UCSD-AML1 (cell line): ENCODE data around the gene ZNF557.
A peak's percentile ranks its signal among the peaks of the same experiment; 100 is the strongest.
"Not testable (repeated sequence)": the region's sequence is repeated elsewhere in the genome, so short reads cannot be mapped to it uniquely, and the experiment has no call there.

Source experiments
- DNase-seq: peaks from one replicate; lab custom pipeline; 2025; ENCODE audit not compliant: unreplicated experiment; lab: John Stamatoyannopoulos, UW

ZNF557 gene

GRCh38 chr19:7069042-7069903 is at the start of gene ZNF557:
TSS of gene ZNF557 (plus strand) at chr19:7069703. CDS start at chr19:7075075, 5,372 bp downstream.
- peak; percentile 98 for DNase-seq

DNA sequence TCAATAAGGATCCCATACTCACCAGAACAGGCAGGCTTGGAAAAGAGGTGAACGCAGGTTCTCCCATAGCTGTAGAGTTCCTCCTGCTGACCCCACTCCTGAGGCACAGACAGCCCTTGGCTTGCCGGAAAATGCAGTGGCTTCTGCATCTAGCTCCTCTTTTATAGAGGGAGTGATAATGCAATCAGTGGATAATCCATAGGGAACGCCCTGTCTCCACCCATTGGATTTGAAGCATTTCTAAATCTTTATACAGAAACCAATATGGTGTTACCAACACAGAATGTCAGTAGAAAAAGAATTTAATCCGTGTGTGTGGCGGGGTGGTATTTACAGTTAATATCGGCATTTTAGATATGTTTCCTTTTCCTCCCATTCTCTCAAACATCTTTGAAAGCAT is 48.2 kb upstream of the ZNF557 start, which contains the start of gene MBD3L2B:
TSS of gene MBD3L2B (minus strand) at position 101 of the 400 bp plus-strand sequence. CDS start at position 67, 34 bp downstream.
- DNase-seq = not testable (repeated sequence)

DNA sequence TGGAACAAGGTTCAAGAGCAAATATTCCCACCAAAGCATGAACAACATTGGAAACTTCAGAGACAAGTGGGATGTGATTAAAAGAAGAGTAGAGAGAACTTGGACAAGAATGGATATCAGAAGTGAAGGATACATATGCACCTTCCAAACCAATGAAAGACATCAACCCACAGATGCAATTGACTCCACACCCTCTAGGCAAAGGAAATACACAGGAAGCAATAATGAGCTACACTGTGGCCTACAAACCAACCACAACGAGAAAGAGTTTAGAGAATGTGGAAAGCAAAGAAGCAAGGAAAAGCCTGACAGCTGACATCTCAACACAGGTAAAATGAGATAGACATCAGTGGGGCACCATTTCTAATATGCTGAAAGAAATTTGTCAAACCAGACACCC is 40.7 kb upstream of the ZNF557 start:
- not testable (repeated sequence) for DNase-seq

DNA sequence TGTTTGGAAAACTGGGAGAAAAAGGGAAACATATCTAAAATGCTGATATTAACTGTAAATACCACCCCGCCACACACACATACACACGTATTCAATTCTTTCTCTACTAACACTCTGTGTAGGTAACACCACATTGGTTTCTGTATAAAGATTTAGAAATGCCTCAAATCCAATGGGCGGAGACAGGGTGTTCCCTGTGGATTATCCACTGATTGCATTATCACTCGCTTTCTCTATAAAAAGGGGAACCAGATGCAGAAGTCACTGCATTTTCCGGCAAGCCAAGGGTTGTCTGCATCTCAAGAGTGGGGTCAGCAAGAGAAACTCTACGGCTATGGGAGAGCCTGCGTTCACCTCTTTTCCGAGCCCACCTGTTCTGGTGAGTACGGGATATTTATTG is 39.2 kb upstream of the ZNF557 start, which contains the start of gene MBD3L5:
TSS of gene MBD3L5 (plus strand) at position 301 of the 400 bp plus-strand sequence. CDS start at position 335, 34 bp downstream.
- DNase-seq = not testable (repeated sequence)

GRCh38 chr19:7040079-7040478 is 29.4 kb upstream of the ZNF557 start, which contains the start of gene MBD3L4:
TSS of gene MBD3L4 (minus strand) at chr19:7040179. CDS start at chr19:7040144, 35 bp downstream.
- not testable (repeated sequence) for DNase-seq

DNA sequence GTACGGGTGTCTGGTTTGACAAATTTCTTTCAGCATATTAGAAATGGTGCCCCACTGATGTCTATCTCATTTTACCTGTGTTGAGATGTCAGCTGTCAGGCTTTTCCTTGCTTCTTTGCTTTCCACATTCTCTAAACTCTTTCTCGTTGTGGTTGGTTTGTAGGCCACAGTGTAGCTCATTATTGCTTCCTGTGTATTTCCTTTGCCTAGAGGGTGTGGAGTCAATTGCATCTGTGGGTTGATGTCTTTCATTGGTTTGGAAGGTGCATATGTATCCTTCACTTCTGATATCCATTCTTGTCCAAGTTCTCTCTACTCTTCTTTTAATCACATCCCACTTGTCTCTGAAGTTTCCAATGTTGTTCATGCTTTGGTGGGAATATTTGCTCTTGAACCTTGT is 27.9 kb upstream of the ZNF557 start:
- DNase-seq = not testable (repeated sequence)

GRCh38 chr19:7049021-7049420 is 20.5 kb upstream of the ZNF557 start, which contains the start of gene MBD3L2:
TSS of gene MBD3L2 (plus strand) at chr19:7049321. CDS start at chr19:7049374, 53 bp downstream.
- DNase-seq = not testable (repeated sequence)

DNA sequence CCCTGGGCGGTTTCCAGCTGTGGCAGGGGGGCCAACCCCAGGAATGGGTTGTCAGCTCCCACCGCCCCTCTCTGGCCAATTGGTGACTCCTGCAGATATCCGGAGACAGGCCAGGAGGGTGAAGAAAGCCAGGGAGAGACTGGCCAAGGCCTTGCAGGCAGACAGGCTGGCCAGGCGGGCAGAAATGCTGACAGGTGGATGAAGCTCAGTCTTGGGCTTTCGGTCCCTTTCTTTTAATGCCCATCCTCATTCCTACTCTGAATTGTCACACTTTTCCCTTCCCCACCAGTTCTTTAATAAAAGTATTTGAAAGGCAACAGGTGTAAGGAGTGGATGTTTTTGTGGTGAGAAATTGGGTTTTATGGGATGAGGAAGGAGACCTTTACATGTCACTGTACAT is 18.1 kb upstream of the ZNF557 start:
- DNase-seq = not testable (repeated sequence)

DNA sequence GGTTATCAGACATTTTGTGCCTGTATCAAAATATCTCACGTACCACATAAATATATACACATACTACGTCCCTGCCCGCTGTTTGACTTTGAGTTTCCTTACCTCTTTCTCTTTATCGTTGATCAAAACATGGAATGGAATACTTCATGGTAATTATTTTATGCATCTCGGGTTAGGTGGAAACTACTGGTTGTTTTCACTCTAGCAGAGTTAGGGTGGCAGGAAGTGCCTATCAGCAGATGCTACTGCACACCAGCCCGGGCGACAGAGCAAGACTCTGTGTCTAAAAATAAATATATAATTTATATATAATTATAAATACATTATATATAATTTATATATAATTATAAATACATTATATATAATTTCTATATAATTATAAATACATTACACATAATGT is 16.6 kb upstream of the ZNF557 start:
- not testable (repeated sequence) for DNase-seq

GRCh38 chr19:7054635-7055368 is 14.7 kb upstream of the ZNF557 start:
- DNase-seq = not testable (repeated sequence)

DNA sequence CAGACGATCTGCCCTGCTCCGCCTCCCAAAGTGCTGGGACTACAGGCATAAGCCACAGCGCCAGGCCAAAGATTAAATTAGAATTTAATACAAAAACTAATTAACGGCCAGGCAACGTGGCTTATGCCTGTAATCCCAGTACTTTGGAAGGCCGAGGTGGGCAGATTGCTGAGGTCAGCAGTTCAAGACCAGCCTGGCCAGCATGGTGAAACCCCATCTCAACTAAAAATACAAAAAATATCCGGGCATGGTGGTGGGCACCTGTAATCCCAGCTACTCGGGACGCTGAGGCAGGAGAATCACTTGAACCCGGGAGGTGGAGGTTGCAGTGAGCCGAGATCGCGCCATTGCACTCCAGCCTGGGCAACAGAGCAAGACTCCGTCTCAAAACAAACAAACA is 13.8 kb upstream of the ZNF557 start:
- not testable (repeated sequence) for DNase-seq

GRCh38 chr19:7056371-7056770 is 13.1 kb upstream of the ZNF557 start:
- DNase-seq = not testable (repeated sequence)

DNA sequence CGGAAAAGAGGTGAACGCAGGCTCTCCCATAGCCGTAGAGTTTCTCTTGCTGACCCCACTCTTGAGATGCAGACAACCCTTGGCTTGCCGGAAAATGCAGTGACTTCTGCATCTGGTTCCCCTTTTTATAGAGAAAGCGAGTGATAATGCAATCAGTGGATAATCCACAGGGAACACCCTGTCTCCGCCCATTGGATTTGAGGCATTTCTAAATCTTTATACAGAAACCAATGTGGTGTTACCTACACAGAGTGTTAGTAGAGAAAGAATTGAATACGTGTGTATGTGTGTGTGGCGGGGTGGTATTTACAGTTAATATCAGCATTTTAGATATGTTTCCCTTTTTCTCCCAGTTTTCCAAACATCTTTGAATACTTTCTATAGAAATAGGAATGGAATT is 10.9 kb upstream of the ZNF557 start, which contains the start of gene MBD3L3:
TSS of gene MBD3L3 (minus strand) at position 101 of the 400 bp plus-strand sequence. CDS start at position 30, 71 bp downstream.
- DNase-seq = not testable (repeated sequence)

- not testable (repeated sequence) for DNase-seq
These were observed 9.5 kb upstream of the ZNF557 start for GRCh38 chr19:7059977-7060376.

DNA sequence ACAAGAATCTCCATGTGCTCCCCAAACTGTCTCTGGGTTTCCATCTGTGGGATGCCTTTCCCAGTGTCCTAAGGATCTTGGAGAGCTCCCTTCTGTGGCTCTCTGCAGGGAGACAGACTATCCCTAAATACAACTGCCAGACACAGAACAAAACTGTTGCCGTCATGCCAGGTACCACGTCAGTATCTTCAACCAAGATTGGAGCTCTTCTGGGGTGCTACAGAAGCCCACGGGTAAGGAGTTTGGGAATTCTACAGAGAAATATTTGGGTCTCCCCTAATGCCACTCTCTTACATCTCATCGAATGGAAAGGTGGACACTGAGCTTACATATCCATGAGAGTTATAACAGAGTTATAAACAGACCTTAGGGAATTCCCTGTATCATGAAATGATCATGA is 6.2 kb upstream of the ZNF557 start:
- DNase-seq = no peak

- DNase-seq = no peak
These were observed 5.6 kb upstream of the ZNF557 start for GRCh38 chr19:7063764-7064418.

GRCh38 chr19:7067122-7067521 is 2.4 kb upstream of the ZNF557 start:
- DNase-seq = peak; percentile 11

- DNase-seq = no peak
These were observed 1.8 kb upstream of the ZNF557 start for GRCh38 chr19:7067716-7068115.

DNA sequence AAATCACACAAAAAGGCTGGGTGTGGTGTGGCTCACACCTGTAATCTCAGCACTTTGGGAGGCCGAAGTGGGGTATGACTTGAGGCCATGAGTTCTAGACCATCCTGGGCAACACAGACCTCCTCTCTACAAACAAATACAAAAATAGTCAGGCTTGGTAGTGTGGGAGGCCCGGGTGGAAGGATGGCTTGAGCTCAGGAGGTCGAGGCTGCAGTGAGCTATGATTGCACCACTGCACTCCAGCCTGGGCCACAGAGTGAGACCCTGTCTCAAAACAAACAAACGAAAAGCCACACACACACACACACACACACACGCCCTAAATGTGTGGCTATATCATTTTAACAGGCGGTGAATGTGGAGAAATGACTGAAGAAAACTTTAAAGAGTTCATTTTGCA is 904 bp upstream of the ZNF557 start:
- no peak for DNase-seq

DNA sequence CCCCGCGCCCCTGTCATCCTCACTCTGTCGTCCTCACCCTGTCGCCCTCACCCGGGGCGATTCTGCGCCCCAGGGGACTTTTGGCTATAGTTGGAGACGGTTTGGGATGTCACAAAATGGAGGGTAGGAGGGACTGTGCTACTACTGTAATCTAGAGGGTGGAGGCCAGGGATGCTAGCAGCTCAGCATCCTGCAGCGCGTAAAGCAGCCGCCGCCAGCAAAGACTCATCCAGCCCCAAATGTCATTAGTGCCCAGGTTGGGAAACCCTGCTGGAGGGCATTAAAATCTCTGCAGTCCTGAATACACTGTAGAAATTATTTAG is 362 bp downstream of the ZNF557 start:
- DNase-seq = no peak

- DNase-seq = no peak
These were observed 3.0 kb downstream of the ZNF557 start for GRCh38 chr19:7072541-7072940.
